HEK293 (cell line): ENCODE measurements around the gene CYP1B1.

ENCODE experiments used
- CTCF ChIA-PET: fragments of 350-600 bp; formaldehyde crosslinking; extraction: SDS; loops from one replicate; lab custom pipeline; 2021; ENCODE audit warnings: antibody characterized with exemption; lab: Yijun Ruan, JAX
- POLR2A ChIA-PET: fragments of 300-600 bp; formaldehyde crosslinking; extraction: SDS; loops from one replicate; lab custom pipeline; 2020; ENCODE audit warnings: antibody characterized with exemption, inconsistent platforms; lab: Yijun Ruan, JAX
- H3K27ac ChIP-seq: fragments of 200-500 bp; sonication (Bioruptor generic); 2 replicates; pipeline ENCODE4 v1.5.1; 2014; ENCODE audit warnings: low read depth, low read length, control low read depth, inconsistent platforms; ENCODE audit errors: extremely low read depth
- H3K36me3 ChIP-seq, 2 experiments: fragments of 200-500 bp in 1 of 2; sonication (Bioruptor generic) in 1 of 2; 1 replicate in 1 of 2; 2 replicates in 1 of 2; pipeline ENCODE4 v1.5.1; 2014 to 2017; ENCODE audit warnings: inconsistent platforms in 2 of 2, low read length in 2 of 2; ENCODE audit not compliant: control insufficient read depth in 2 of 2, insufficient read depth in 1 of 2
- H3K4me1 ChIP-seq: fragments of 200-500 bp; sonication (Bioruptor generic); 2 replicates; pipeline ENCODE4 v1.5.1; 2014; ENCODE audit warnings: mild to moderate bottlenecking, low read length, inconsistent platforms; ENCODE audit not compliant: control insufficient read depth, insufficient read depth
- H3K4me3 ChIP-seq: 2 replicates; pipeline ENCODE4 v1.5.1; 2011; ENCODE audit warnings: low read depth, mild to moderate bottlenecking, control low read depth, low read length, moderate library complexity
- H3K9me3 ChIP-seq: fragments of 200-500 bp; sonication (Bioruptor generic); 2 replicates; pipeline ENCODE4 v1.5.1; 2014; ENCODE audit warnings: low read depth, low read length, inconsistent platforms; ENCODE audit not compliant: control insufficient read depth, insufficient read depth
- GFI1B ChIP-seq: fragments of 450-650 bp; formaldehyde crosslinking; IDR thresholded peaks from 2 replicates; pipeline ENCODE4 v1.5.1; 2016; ENCODE audit warnings: missing biosample characterization, missing genetic modification characterization
- GLI2 ChIP-seq: fragments of 450-650 bp; formaldehyde crosslinking; IDR thresholded peaks from 2 replicates; pipeline ENCODE4; 2017; ENCODE audit warnings: missing biosample characterization, missing genetic modification characterization, low read depth, borderline replicate concordance
- GLIS2 ChIP-seq: fragments of 450-650 bp; formaldehyde crosslinking; IDR thresholded peaks from 2 replicates; pipeline ENCODE4 v1.5.1; 2016; ENCODE audit warnings: missing biosample characterization, missing genetic modification characterization
- KLF8 ChIP-seq: fragments of 450-650 bp; formaldehyde crosslinking; IDR thresholded peaks from 2 replicates; pipeline ENCODE4 v1.5.1; 2016; ENCODE audit warnings: missing biosample characterization, missing genetic modification characterization
- OSR2 ChIP-seq: fragments of 450-650 bp; formaldehyde crosslinking; IDR thresholded peaks from 2 replicates; pipeline ENCODE4 v1.5.1; 2016; ENCODE audit warnings: missing biosample characterization, missing genetic modification characterization
- SCRT1 ChIP-seq: fragments of 450-650 bp; formaldehyde crosslinking; IDR thresholded peaks from 2 replicates; pipeline ENCODE4 v1.5.1; 2016; ENCODE audit warnings: missing biosample characterization, missing genetic modification characterization, borderline replicate concordance
- SP3 ChIP-seq: fragments of 450-650 bp; formaldehyde crosslinking; IDR thresholded peaks from 2 replicates; pipeline ENCODE4 v1.5.1; 2016; ENCODE audit warnings: missing biosample characterization, missing genetic modification characterization
- YY1 ChIP-seq: fragments of 450-650 bp; formaldehyde crosslinking; IDR thresholded peaks from 2 replicates; pipeline ENCODE4 v1.5.1; 2018; ENCODE audit warnings: missing biosample characterization, missing genetic modification characterization
- ZBTB17 ChIP-seq: fragments of 450-650 bp; formaldehyde crosslinking; IDR thresholded peaks from 2 replicates; pipeline ENCODE4 v1.5.1; 2016; ENCODE audit warnings: missing biosample characterization, missing genetic modification characterization
- ZBTB44 ChIP-seq: fragments of 450-650 bp; IDR thresholded peaks from 2 replicates; pipeline ENCODE4 v1.5.1; 2018; ENCODE audit warnings: missing biosample characterization, mild to moderate bottlenecking, missing genetic modification characterization
- ZBTB49 ChIP-seq: fragments of 450-650 bp; formaldehyde crosslinking; IDR thresholded peaks from 2 replicates; pipeline ENCODE4 v1.5.1; 2016; ENCODE audit warnings: missing biosample characterization, missing genetic modification characterization, low read depth
- ZEB2 ChIP-seq: fragments of 450-650 bp; formaldehyde crosslinking; IDR thresholded peaks from 2 replicates; pipeline ENCODE4 v1.5.1; 2016; ENCODE audit warnings: missing biosample characterization, missing genetic modification characterization
- ZNF112 ChIP-seq: fragments of 450-650 bp; formaldehyde crosslinking; IDR thresholded peaks from 2 replicates; pipeline ENCODE4 v1.5.0; 2017; ENCODE audit warnings: missing biosample characterization, missing genetic modification characterization
- ZNF121 ChIP-seq: fragments of 450-650 bp; formaldehyde crosslinking; IDR thresholded peaks from 2 replicates; pipeline ENCODE4 v1.5.1; 2016; ENCODE audit warnings: missing biosample characterization, missing genetic modification characterization
- ZNF132 ChIP-seq: fragments of 450-650 bp; formaldehyde crosslinking; IDR thresholded peaks from 2 replicates; pipeline ENCODE4 v1.5.1; 2017; ENCODE audit warnings: missing biosample characterization, missing genetic modification characterization, borderline replicate concordance
- ZNF146 ChIP-seq: fragments of 450-650 bp; formaldehyde crosslinking; IDR thresholded peaks from 2 replicates; pipeline ENCODE4 v1.5.1; 2016; ENCODE audit warnings: missing biosample characterization, missing genetic modification characterization
- ZNF19 ChIP-seq: fragments of 450-650 bp; formaldehyde crosslinking; IDR thresholded peaks from 2 replicates; pipeline ENCODE4; 2016; ENCODE audit warnings: missing biosample characterization, missing genetic modification characterization, low read depth
- ZNF214 ChIP-seq: fragments of 450-650 bp; formaldehyde crosslinking; IDR thresholded peaks from 2 replicates; pipeline ENCODE4 v1.5.1; 2017; ENCODE audit warnings: missing biosample characterization, mild to moderate bottlenecking, missing genetic modification characterization, borderline replicate concordance
- ZNF26 ChIP-seq: fragments of 450-650 bp; formaldehyde crosslinking; IDR thresholded peaks from 2 replicates; pipeline ENCODE4 v1.5.1; 2016; ENCODE audit warnings: missing biosample characterization, missing genetic modification characterization
- ZNF280C ChIP-seq: fragments of 450-650 bp; formaldehyde crosslinking; IDR thresholded peaks from 2 replicates; pipeline ENCODE4 v1.5.1; 2016; ENCODE audit warnings: missing biosample characterization, missing genetic modification characterization
- ZNF416 ChIP-seq: fragments of 450-650 bp; formaldehyde crosslinking; IDR thresholded peaks from 2 replicates; pipeline ENCODE4 v1.5.1; 2016; ENCODE audit warnings: missing biosample characterization, missing genetic modification characterization
- ZNF423 ChIP-seq: fragments of 450-650 bp; formaldehyde crosslinking; IDR thresholded peaks from 2 replicates; pipeline ENCODE4 v1.5.1; 2016; ENCODE audit warnings: missing biosample characterization, missing genetic modification characterization
- ZNF501 ChIP-seq: fragments of 450-650 bp; formaldehyde crosslinking; IDR thresholded peaks from 2 replicates; pipeline ENCODE4 v1.5.1; 2016; ENCODE audit warnings: missing biosample characterization, missing genetic modification characterization
- ZNF571 ChIP-seq: fragments of 450-650 bp; formaldehyde crosslinking; IDR thresholded peaks from 2 replicates; pipeline ENCODE4 v1.5.0; 2017; ENCODE audit warnings: missing biosample characterization, missing genetic modification characterization
- ZNF580 ChIP-seq: fragments of 450-650 bp; formaldehyde crosslinking; IDR thresholded peaks from 2 replicates; pipeline ENCODE4 v1.5.1; 2016; ENCODE audit warnings: missing biosample characterization, missing genetic modification characterization
- ZNF621 ChIP-seq: fragments of 450-650 bp; formaldehyde crosslinking; IDR thresholded peaks from 2 replicates; pipeline ENCODE4 v1.5.1; 2017; ENCODE audit warnings: missing biosample characterization, missing genetic modification characterization
- ZNF629 ChIP-seq: fragments of 450-650 bp; formaldehyde crosslinking; IDR thresholded peaks from 2 replicates; pipeline ENCODE4 v1.5.1; 2017; ENCODE audit warnings: missing biosample characterization, missing genetic modification characterization
- ZNF792 ChIP-seq: fragments of 450-650 bp; formaldehyde crosslinking; IDR thresholded peaks from 2 replicates; pipeline ENCODE4 v1.5.1; 2016; ENCODE audit warnings: missing biosample characterization, missing genetic modification characterization
- ZNF843 ChIP-seq: fragments of 450-650 bp; formaldehyde crosslinking; IDR thresholded peaks from 2 replicates; pipeline ENCODE4 v1.5.1; 2016; ENCODE audit warnings: missing biosample characterization, missing genetic modification characterization

CYP1B1 gene

GRCh38 chr2:38120264-38120592 is 44.3 kb upstream of the CYP1B1 start:
- Histone ChIP-seq H3K4me3 (no peak overlapping the region), H3K4me1 (no peaks in the 10 kb centered on the region), H3K36me3 (no peaks in the 10 kb centered on the region), H3K9me3 (no peaks in the 10 kb centered on the region; the same call in 1 of the 2 replicates), H3K27ac (no peak overlapping the region)
- TF ChIP-seq GFI1B (tag by site-specific recombination) (no peak), OSR2 (tag by site-specific recombination) (no peak), ZEB2 (no peak), ZNF629 (no peak), SCRT1 (no peak), KLF8 (tag by site-specific recombination) (no peak), ZNF423 (tag by site-specific recombination) (no peak), ZNF26 (tag by site-specific recombination) (no peak), GLIS2 (tag by site-specific recombination) (no peak), ZNF416 (tag by site-specific recombination) (no peak), ZNF580 (tag by site-specific recombination) (no peak), ZNF280C (tag by site-specific recombination) (no peak), ZNF571 (tag by site-specific recombination) (no peak), SP3 (tag by site-specific recombination) (no peak), ZNF501 (no peak), ZNF112 (tag by site-specific recombination) (no peak), ZBTB49 (tag by site-specific recombination) (no peak), ZNF214 (tag by site-specific recombination) (no peak), ZNF19 (no peak), ZBTB17 (no peak)
- POLR2A ChIA-PET, result no interaction called here
- CTCF ChIA-PET, result interaction anchor here (0.9 to 1.2 kb wide), 4 partner anchors 61 to 155 kb away, joined by 3 to 4 read pairs (median 3); no protein-coding TSS in a partner anchor

GRCh38 chr2:38116762-38117161 is 40.8 kb upstream of the CYP1B1 start:
- H3K4me3 ChIP-seq, result no peak overlapping the region
- POLR2A ChIA-PET, result no interaction called here
- H3K9me3 ChIP-seq, result no peaks in the 10 kb centered on the region
- no peak for TF ChIP-seq ZNF792
- no peak for TF ChIP-seq YY1 (tag by site-specific recombination)
- TF ChIP-seq ZNF19, result no peak
- TF ChIP-seq ZNF146 (tag by site-specific recombination), result no peak
- TF ChIP-seq ZNF121, result no peak
- TF ChIP-seq ZNF843 (tag by site-specific recombination), result no peak
- no peak for TF ChIP-seq GLI2 (tag by site-specific recombination)
- TF ChIP-seq ZNF621 (tag by site-specific recombination), result no peak
- no peak for TF ChIP-seq ZNF132
- no peak for TF ChIP-seq ZBTB44
- TF ChIP-seq, all 188 proteins: peak for 0
- peaks cover 10% of the 10 kb centered on the region for H3K4me1 ChIP-seq
- H3K27ac ChIP-seq, result no peak overlapping the region
- no peaks in the 10 kb centered on the region for H3K36me3 ChIP-seq
- CTCF ChIA-PET, result interaction anchor here (1.5 kb wide), 1 partner anchor 40 kb away, joined by 4 read pairs; no protein-coding TSS in a partner anchor
